Mucosa of rectum (tissue), 2 donors: ENCODE data around the gene SWT1.

Experiments used
- H3K27ac ChIP-seq, 2 donors: one replicate each; pipeline ENCODE4 v1.7.0; 2013; ENCODE audit warnings: inconsistent platforms in 2 of 2, low read depth in 2 of 2, low read length in 2 of 2
- H3K27me3 ChIP-seq, 2 donors: one replicate each; pipeline ENCODE4 v1.7.0; 2013; ENCODE audit warnings: low read length in 2 of 2; ENCODE audit not compliant: control insufficient read depth in 2 of 2, insufficient read depth in 2 of 2
- H3K36me3 ChIP-seq, 2 donors: one replicate each; pipeline ENCODE4 v1.7.0; 2013; ENCODE audit warnings: low read length in 2 of 2; ENCODE audit not compliant: control insufficient read depth in 2 of 2, insufficient read depth in 2 of 2
- H3K4me1 ChIP-seq, 2 donors: one replicate each; pipeline ENCODE4 v1.7.0; 2013; ENCODE audit warnings: low read length in 2 of 2, mild to moderate bottlenecking in 1 of 2; ENCODE audit not compliant: control insufficient read depth in 2 of 2, insufficient read depth in 2 of 2
- H3K4me3 ChIP-seq, 2 donors: one replicate each; pipeline ENCODE4 v1.7.0; 2013; ENCODE audit warnings: low read length in 2 of 2
- H3K9ac ChIP-seq, 2 donors: one replicate each; pipeline ENCODE4 v1.7.0; 2013; ENCODE audit warnings: low read length in 2 of 2, low read depth in 1 of 2, mild to moderate bottlenecking in 1 of 2
- H3K9me3 ChIP-seq, 2 donors: one replicate each; pipeline ENCODE4 v1.7.0; 2013; ENCODE audit warnings: low read length in 2 of 2; ENCODE audit not compliant: control insufficient read depth in 2 of 2
- donor health status: healthy.
- donor health status: Normal muscosa, but diverticular disease.

The SWT1 gene

DNA sequence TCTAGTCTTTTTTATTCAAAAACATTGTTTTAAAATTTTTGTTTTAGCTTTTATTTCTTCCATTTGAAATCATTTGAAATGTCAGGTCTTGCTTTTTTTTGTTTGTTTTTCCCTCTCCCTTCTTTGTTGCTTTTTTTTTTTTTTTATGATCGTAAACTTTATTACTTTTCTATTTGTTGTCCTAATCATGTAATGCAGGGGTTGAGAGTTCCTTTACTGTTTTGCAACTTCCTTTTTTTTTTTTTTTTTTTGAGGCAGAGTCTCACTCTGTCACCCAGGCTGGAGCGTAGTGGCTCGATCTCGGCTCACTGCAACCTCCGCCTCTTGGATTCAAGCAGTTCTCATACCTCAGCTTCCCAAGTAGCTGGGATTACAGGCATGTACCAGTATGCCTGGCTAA is 135.3 kb downstream of the SWT1 start:
- no peak overlapping the region for H3K27ac ChIP-seq
- no peak overlapping the region for H3K4me3 ChIP-seq
- no peak overlapping the region for H3K9ac ChIP-seq
- H3K4me1 ChIP-seq: peaks cover 0 to 2% of the 10 kb centered on the region in 2 donors
- H3K9me3 ChIP-seq: no peaks in the 10 kb centered on the region
- no peaks in the 10 kb centered on the region for H3K27me3 ChIP-seq
- H3K36me3 ChIP-seq: peaks cover 29 to 30% of the 10 kb centered on the region in 2 donors

DNA sequence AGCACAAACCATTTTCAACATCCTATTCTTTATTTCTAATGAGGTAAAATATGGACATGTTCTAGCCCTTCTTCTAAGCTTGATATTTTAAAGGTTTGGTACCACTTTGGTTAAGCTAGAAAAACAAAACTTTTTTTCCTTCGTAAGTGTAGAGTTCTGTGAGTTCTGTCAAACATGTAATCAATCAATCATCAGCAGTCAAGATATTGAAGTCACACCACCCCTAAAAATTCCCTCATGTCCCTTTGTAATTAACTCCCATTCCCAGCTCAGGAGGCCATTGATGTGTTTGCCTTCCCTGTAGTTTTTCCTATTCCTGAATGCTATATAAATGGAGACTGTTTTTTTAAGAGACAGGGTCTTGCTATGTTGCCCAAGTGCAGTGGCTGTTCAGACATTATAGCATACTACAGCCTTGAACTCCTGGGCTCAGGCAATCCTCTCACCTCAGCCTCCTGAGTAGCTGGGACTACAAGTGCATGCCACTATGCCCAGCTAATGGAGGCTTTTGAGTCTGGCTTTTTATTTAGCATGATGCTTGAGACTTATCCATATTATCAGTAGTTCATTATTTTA is 137.1 kb downstream of the SWT1 start:
- Histone ChIP-seq H3K27me3 (no peaks in the 10 kb centered on the region), H3K27ac (no peak overlapping the region), H3K36me3 (peaks cover 47 to 48% of the 10 kb centered on the region in 2 donors), H3K4me3 (no peak overlapping the region), H3K9me3 (no peaks in the 10 kb centered on the region), H3K9ac (no peak overlapping the region), H3K4me1 (peaks cover 0 to 2% of the 10 kb centered on the region in 2 donors)

DNA sequence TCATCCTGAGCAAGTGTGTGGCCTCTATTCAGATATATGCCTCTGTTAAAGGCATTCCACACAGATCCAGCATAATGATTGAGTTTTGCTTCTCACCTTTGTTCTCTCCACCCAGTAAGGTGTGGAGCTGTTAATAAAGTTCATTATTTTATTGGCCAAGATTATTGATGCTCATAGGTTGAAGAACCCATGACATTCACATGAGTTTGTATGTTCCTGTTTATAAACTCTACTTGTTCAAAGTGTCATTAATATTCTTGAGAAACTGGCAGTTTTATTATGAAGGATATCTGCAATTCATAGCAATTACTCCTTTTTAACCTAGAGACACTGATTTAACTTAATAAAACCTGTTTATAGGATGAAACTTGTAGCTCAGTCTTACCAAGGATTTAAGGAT is 138.1 kb downstream of the SWT1 start:
- Histone ChIP-seq H3K4me1 (peaks cover 0 to 2% of the 10 kb centered on the region in 2 donors), H3K27me3 (no peaks in the 10 kb centered on the region), H3K4me3 (no peak overlapping the region), H3K36me3 (peaks cover 57 to 58% of the 10 kb centered on the region in 2 donors), H3K9ac (no peak overlapping the region), H3K27ac (no peak overlapping the region), H3K9me3 (no peaks in the 10 kb centered on the region)

DNA sequence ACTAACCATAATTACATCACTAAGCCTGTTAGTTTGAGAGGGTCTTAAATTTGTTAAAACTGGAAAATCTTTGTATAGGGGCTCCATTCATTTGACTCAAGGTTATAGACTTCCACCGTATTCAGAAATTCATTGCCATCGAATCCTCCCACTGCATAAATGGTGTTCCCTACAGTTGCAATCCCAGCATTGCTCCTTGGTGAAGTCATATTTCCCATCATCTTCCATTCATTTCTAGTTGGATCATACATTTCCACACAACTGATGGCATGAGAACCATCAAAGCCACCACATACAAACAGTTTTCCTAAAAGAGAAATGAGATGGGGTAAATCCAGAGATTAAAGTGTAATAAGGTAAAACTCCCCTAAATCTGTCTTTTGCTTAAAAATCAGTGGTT is 141.0 kb downstream of the SWT1 start:
- Histone ChIP-seq H3K9ac (no peak overlapping the region), H3K4me1 (no peaks in the 10 kb centered on the region), H3K9me3 (no peaks in the 10 kb centered on the region), H3K27me3 (no peaks in the 10 kb centered on the region), H3K36me3 (peaks cover 80 to 85% of the 10 kb centered on the region in 2 donors), H3K4me3 (no peak overlapping the region), H3K27ac (no peak overlapping the region)

DNA sequence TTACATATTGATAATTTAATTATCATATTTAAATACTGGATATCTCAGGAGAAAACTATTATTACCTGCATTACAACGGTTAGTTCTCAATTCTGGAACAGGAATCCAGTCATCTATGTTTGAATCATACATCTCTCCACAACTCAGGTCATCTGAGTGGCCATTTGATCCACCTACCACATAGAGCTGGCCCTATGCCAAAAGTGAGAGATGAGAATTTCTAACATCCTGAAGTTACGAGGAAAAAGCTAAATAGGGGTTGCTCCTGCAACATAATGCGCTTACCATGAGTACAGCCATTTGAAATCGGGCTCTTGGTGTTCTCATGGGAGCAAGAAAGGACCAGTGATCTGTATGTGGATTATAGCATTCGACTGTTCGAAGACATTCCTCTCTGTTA is 143.2 kb downstream of the SWT1 start:
- H3K36me3 ChIP-seq: peaks cover 87 to 95% of the 10 kb centered on the region in 2 donors
- no peak overlapping the region for H3K4me3 ChIP-seq

DNA sequence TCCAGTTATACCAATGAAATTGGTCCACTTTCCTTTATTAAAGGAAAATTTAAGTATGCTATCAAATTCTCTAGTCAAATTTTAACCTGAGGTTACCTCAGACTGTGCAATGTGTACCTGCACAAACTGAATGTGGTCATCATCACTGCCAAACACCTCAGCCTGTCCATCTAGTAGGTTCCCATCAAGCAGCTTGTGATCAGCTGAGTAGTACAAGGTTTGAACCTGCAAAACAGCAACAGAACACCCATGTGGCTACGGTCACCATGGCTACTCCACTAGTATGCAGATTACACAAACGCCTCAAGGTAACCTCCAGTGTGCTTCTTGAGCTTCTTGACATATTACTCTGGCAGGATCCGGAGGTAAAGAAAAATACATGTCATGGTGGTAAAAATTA is 148.5 kb downstream of the SWT1 start:
- Histone ChIP-seq H3K36me3 (peaks cover 79 to 87% of the 10 kb centered on the region in 2 donors), H3K4me1 (no peaks in the 10 kb centered on the region), H3K9ac (no peak overlapping the region), H3K9me3 (no peaks in the 10 kb centered on the region), H3K27me3 (no peaks in the 10 kb centered on the region), H3K4me3 (no peak overlapping the region), H3K27ac (no peak overlapping the region)

More for the DNA sequence above, 143.2 kb downstream of the SWT1 start:
- H3K4me1 ChIP-seq: no peaks in the 10 kb centered on the region
- no peak overlapping the region for H3K9ac ChIP-seq
- H3K27me3 ChIP-seq: no peaks in the 10 kb centered on the region
- H3K9me3 ChIP-seq: no peaks in the 10 kb centered on the region
- H3K27ac ChIP-seq: no peak overlapping the region

DNA sequence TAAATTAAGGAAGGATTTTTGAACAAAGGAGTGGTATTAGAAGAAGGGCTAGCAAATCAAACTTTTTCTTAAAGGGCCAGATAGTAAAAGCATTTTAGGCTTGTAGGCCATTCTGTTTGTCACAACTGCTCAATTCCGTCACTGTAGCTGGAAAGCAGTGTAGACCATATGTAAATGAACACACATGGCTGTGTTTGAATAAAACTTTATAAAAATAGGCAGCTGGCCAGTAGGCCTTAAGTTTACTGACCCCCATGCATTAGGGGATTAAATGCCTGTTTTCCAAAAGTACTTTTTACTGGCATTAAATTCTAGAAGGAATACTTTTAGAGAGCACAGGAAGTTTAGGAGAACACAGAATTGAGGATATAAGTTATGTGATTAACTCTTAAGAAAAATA is 151.2 kb downstream of the SWT1 start:
- no peak overlapping the region for H3K9ac ChIP-seq
- no peak overlapping the region for H3K4me3 ChIP-seq
- no peak overlapping the region for H3K27ac ChIP-seq
- H3K4me1 ChIP-seq: peaks cover 7% of the 10 kb centered on the region in 2 donors
- H3K27me3 ChIP-seq: no peaks in the 10 kb centered on the region
- H3K36me3 ChIP-seq: peaks cover 65 to 68% of the 10 kb centered on the region in 2 donors
- H3K9me3 ChIP-seq: no peaks in the 10 kb centered on the region

DNA sequence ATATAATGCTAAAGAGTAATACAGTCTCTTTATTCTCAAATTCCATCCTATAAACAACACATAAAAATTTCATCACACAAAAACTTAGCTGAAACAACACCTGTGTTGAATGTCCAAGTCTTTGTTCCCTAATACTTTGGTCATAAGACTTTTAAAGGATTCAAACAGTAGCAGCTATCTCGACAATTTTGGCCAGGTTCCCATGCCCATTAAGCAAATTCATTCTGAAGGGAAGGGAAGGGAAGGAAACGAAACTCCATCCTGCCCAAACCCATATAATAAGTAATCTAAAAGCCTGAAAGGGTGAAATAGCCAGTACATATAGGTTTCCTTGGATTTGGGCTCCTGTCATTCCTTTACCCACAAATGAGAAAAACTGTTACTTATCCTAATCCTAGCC is 152.6 kb downstream of the SWT1 start:
- H3K4me3 ChIP-seq: no peak overlapping the region
- H3K4me1 ChIP-seq: peaks cover 15 to 18% of the 10 kb centered on the region in 2 donors
- H3K27ac ChIP-seq: no peak overlapping the region
- H3K9ac ChIP-seq: no peak overlapping the region
- no peaks in the 10 kb centered on the region for H3K27me3 ChIP-seq
- H3K36me3 ChIP-seq: peaks cover 52 to 56% of the 10 kb centered on the region in 2 donors
- no peaks in the 10 kb centered on the region for H3K9me3 ChIP-seq

DNA sequence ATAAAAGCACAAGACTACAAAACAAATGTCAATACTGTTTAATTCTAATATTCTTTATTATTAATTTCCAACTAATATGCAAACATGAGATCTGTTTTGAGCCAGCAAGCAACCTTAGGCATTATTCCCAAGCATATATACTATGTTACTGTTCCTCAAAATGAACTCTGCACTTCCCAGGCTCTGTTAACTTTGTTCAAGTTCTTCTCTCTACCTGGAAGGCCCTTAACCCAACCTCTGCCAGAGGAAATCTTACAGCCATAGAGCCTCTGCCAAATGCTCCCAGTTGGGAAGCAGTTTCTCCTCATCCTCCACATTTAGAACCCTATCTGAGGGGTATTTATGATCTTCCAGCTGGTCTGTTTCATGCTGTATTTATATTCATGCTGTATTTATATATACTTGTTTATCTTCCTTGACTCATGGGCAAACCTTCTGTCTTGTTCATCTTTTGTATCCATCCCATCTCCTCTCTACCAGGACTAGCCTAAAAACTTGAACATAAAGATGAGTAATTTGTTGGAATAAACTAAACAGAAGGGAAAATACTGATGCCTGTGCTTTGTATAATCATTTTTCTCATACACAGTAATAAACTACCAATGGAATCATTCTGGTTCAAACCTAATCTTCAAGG is 154.7 kb downstream of the SWT1 start:
- Histone ChIP-seq H3K4me1 (peaks cover 15 to 24% of the 10 kb centered on the region in 2 donors), H3K9ac (no peak overlapping the region), H3K4me3 (peak overlapping the region in 1 of 2 donors; percentile 43), H3K9me3 (no peaks in the 10 kb centered on the region), H3K27ac (no peak overlapping the region), H3K36me3 (peaks cover 32 to 38% of the 10 kb centered on the region in 2 donors), H3K27me3 (no peaks in the 10 kb centered on the region)

DNA sequence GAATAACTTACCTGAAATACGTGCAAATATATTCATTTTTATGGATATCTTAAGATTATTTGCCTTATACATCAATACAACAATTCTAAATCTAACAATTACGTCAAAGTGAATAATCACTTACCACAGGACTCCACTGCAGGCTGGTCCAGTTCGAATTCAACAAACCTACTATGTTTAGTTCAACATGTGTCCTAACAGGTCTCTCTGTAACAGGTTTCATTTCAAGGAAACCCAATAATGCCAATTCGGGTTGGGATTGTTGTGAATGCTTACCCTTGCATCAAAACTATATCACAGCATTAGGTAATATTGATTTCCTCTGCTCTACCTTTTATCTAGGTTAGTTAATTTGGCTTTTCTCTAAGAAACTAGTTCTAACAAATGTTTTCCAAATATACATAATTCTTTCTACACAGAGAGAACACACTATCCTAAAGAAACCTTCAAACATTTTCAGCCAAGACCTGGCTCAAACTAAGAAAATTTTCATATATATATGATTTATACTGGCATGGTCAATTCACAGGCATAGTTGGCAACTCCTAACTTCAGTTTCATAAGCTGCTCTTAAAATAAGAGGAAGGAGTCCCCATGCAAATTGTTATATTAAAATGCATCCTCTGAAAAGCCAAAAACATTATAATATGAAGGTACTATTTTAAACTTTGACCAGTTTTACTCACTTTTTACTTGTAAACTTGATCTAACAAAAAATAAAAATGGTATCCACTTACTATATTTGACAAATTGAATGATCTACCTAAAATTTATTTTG is 155.6 kb downstream of the SWT1 start:
- Histone ChIP-seq H3K4me3 (peak overlapping the region in 1 of 2 donors; percentile 43), H3K9ac (no peak overlapping the region), H3K9me3 (no peaks in the 10 kb centered on the region), H3K36me3 (peaks cover 23 to 29% of the 10 kb centered on the region in 2 donors), H3K4me1 (peaks cover 16 to 25% of the 10 kb centered on the region in 2 donors), H3K27me3 (no peaks in the 10 kb centered on the region), H3K27ac (no peak overlapping the region)
